Esophagus squamous epithelium (tissue), 5 donors: ENCODE results near the gene PAX6. TPM values are rescaled to one million over a fixed set of nuclear protein-coding genes. Genes with fewer than 3 reads are reported as not detected.

Experiments
- DNase-seq: peaks from one replicate; lab custom pipeline; 2025; lab: John Stamatoyannopoulos, UW
- H3K27ac ChIP-seq, 4 donors: fragments of 200-600 bp; sonication (generic); one replicate each; pipeline ENCODE4 v1.5.1; 2016 to 2019; ENCODE audit warnings: mild to moderate bottlenecking in 1 of 4
- H3K27me3 ChIP-seq, 4 donors: fragments of 200-600 bp; sonication (generic); 1 replicate in 3 of 4; 2 replicates in 1 of 4; pipeline versions ENCODE4 v1.5.1 to v1.6.0; 2017 to 2021; ENCODE audit warnings: antibody characterized with exemption in 1 of 4
- H3K36me3 ChIP-seq, 3 donors: fragments of 200-600 bp; sonication (generic); one replicate each; pipeline ENCODE4 v1.5.1; 2016 to 2019
- H3K4me1 ChIP-seq, 3 donors: fragments of 200-600 bp; sonication (generic); one replicate each; pipeline ENCODE4 v1.5.1; 2017 to 2019
- H3K4me3 ChIP-seq, 4 donors: fragments of 200-600 bp; sonication (generic); 1 replicate in 3 of 4; 2 replicates in 1 of 4; pipeline ENCODE4 v1.5.1; 2016 to 2019; ENCODE audit warnings: mild to moderate bottlenecking in 2 of 4, moderate library complexity in 1 of 4
- H3K9me3 ChIP-seq, 3 donors: fragments of 200-600 bp; sonication (generic); one replicate each; pipeline ENCODE4 v1.5.1; 2016 to 2019
- CTCF ChIP-seq, 6 experiments: fragments of 450-650 bp in 4 of 6; fragments of 200-600 bp in 2 of 6; sonication (generic) in 2 of 6; IDR thresholded peaks; one replicate each; pipeline ENCODE4 v1.5.1; 2016 to 2019; ENCODE audit warnings: antibody characterized with exemption in 6 of 6, mild to moderate bottlenecking in 4 of 6, moderate library complexity in 4 of 6
- POLR2A ChIP-seq, 4 donors: fragments of 450-650 bp; IDR thresholded peaks; one replicate each; pipeline ENCODE4 v1.6.1; 2017; ENCODE audit warnings: antibody characterized with exemption in 4 of 4, mild to moderate bottlenecking in 4 of 4, moderate library complexity in 3 of 4
- WGBS, 2 donors: methylation state at CpG; one replicate each; pipeline ENCODE4 v1.1.5; 2018; 5-methylcytosine and 5-hydroxymethylcytosine counted together
- intact Hi-C: fragments of 100-400 bp; cut with DNase I; formaldehyde crosslinking; loops from one replicate; pipeline ENCODE4 v1.15.0; 2022
- total RNA-seq, 4 donors: library from RNA; depleted of rRNA; stranded (reverse); fragments of >200 nt; gene quantifications; one replicate each; pipeline ENCODE4 v1.1.0, GENCODE V29; 2016
- donor health status: DM: yes; HTN: yes; CAD: no.

The PAX6 gene
- total RNA-seq, 4 donors from 2014 or later = 0.38 TPM; not detected in 3

- Histone ChIP-seq H3K9me3 (no peaks in the 10 kb centered on the region), H3K36me3 (no peaks in the 10 kb centered on the region), H3K4me3 (no peak overlapping the region), H3K4me1 (no peaks in the 10 kb centered on the region), H3K27ac (no peak overlapping the region), H3K27me3 (no peaks in the 10 kb centered on the region)
- TF ChIP-seq CTCF (IDR thresholded peaks at IDR 0.05) (no peak), POLR2A (IDR thresholded peaks at IDR 0.05) (no peak)
- intact Hi-C loops = no loop called here
- DNase-seq = no peak
- WGBS, 2 donors = 94% methylated on average over 4 of the region's 4 CpGs
Observed at GRCh38 chr11:31780078-31780477, 31.0 kb downstream of the PAX6 start.

GRCh38 chr11:31779374-31779791, 31.7 kb downstream of the PAX6 start:
- 58 to 60% methylated on average over 6 of the region's 6 CpGs for WGBS, 2 donors
- no peak for TF ChIP-seq POLR2A (IDR thresholded peaks at IDR 0.05)
- TF ChIP-seq CTCF (IDR thresholded peaks at IDR 0.05) = no peak

DNA sequence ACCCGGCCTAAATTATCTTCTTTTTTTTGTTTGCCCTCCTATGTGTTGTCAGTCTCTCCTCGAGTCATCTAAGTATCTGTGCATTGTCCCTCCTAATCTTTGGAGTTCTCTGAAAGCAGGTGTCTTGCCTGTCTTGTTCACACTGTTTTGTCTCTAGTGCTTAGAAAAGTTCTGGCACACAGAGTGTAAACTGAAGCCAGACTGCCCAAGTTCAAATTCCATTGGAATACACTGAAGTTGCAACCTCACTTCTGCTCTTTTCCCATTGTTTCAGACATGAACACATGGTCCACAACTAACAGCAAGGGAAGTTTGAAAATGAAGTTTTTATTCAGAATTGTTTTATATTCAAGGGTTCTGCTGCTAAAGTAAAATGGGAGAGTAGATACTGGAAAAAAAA, 38.7 kb downstream of the PAX6 start:
- DNase-seq = no peak
- Histone ChIP-seq H3K4me3 (no peak overlapping the region), H3K4me1 (no peaks in the 10 kb centered on the region), H3K27me3 (no peaks in the 10 kb centered on the region), H3K9me3 (no peaks in the 10 kb centered on the region), H3K36me3 (no peaks in the 10 kb centered on the region), H3K27ac (no peak overlapping the region)
- 81 to 86% methylated on average over 2 of the region's 2 CpGs for WGBS, 2 donors
- TF ChIP-seq CTCF (IDR thresholded peaks at IDR 0.05) = no peak
- intact Hi-C loops = no loop called here

More at GRCh38 chr11:31779374-31779791, 31.7 kb downstream of the PAX6 start:
- intact Hi-C loops = no loop called here
- Histone ChIP-seq H3K36me3 (no peaks in the 10 kb centered on the region), H3K27ac (no peak overlapping the region), H3K4me1 (no peaks in the 10 kb centered on the region), H3K4me3 (no peak overlapping the region), H3K9me3 (no peaks in the 10 kb centered on the region), H3K27me3 (no peaks in the 10 kb centered on the region)
- DNase-seq = no peak

- no peak for DNase-seq
- Histone ChIP-seq H3K4me1 (no peaks in the 10 kb centered on the region), H3K36me3 (no peaks in the 10 kb centered on the region), H3K9me3 (no peaks in the 10 kb centered on the region), H3K27me3 (no peaks in the 10 kb centered on the region), H3K4me3 (no peak overlapping the region), H3K27ac (no peak overlapping the region)
- TF ChIP-seq POLR2A (IDR thresholded peaks at IDR 0.05) (no peak), CTCF (IDR thresholded peaks at IDR 0.05) (no peak)
- 76 to 95% methylated on average over 3 of the region's 3 CpGs for WGBS, 2 donors
- intact Hi-C loops = no loop called here
Observed at GRCh38 chr11:31770011-31770700, 41.0 kb downstream of the PAX6 start.

DNA sequence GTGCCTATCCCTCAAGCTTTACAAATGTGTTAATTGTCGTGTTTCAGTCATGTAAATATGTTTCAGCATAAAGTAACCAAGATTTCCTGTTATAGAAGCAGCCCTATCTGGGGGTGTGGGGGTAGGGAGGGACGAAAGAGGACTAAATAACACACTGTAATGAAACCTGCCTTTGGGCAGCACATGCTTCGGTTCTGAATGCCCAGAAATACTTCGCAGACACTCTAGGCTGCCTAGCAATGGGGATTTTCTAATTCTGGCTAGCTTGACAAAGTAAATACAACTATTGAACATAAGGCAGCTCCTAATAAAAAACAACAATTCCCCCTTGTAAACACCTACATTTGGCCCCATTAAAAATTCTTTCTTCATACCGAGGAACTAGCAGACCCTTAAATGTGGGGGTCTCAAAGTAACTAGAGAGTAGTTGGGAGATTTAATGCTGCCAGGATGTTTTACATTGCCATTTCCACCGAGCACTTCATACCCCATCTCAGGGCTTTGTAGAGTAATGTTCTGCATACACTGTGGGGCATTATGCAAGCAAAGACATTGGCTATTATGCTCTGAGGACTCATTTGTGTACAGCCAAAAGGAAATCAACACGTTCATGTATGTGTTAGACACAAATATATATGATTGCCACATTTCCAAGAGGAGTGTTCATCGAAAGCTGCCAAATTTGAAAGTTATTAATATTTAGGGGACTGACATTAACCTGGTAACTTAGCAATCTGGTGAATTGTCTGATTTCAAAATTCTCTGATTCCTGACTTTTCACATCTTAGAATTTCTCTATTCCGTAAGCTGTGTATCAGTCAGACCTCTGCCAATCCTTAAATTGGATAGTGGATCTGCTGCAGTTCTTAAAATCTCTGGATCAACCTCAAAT, 42.1 kb downstream of the PAX6 start:
- 71 to 72% methylated on average over 9 of the region's 9 CpGs for WGBS, 2 donors
- H3K9me3 ChIP-seq = no peaks in the 10 kb centered on the region
- TF ChIP-seq POLR2A (IDR thresholded peaks at IDR 0.05) (no peak), CTCF (IDR thresholded peaks at IDR 0.05) (no peak)
- DNase-seq = no peak
- H3K36me3 ChIP-seq = no peaks in the 10 kb centered on the region
- intact Hi-C loops = no loop called here
- H3K27ac ChIP-seq = no peak overlapping the region
- H3K4me1 ChIP-seq = no peaks in the 10 kb centered on the region
- no peaks in the 10 kb centered on the region for H3K27me3 ChIP-seq
- no peak overlapping the region for H3K4me3 ChIP-seq
